CD4-positive, alpha-beta T cell treated with Interferon alpha-2 for 1 hour (primary cell): ENCODE data around the gene SYT4.
A peak's percentile ranks its signal among the peaks of the same experiment; 100 is the strongest.
"Not testable (repeated sequence)": the region's sequence is repeated elsewhere in the genome, so short reads cannot be mapped to it uniquely, and the experiment has no call there.

Experiments used
- DNase-seq, 2 donors: peaks; one replicate each; pipeline ENCODE4 v3.0.0-alpha.2; 2020 to 2022

Gene SYT4

GRCh38 chr18:43277164-43277600, at the start of gene SYT4:
Gene SYT4, minus strand, starts transcription at chr18:43277490. Its CDS starts 209 bp downstream, at chr18:43277281.
- no peak for DNase-seq

GRCh38 chr18:43322132-43322531, 44.8 kb upstream of the SYT4 start:
- no peak for DNase-seq

GRCh38 chr18:43314941-43315340, 37.7 kb upstream of the SYT4 start:
- no peak for DNase-seq

GRCh38 chr18:43312891-43313290, 35.6 kb upstream of the SYT4 start:
- DNase-seq, result no peak

GRCh38 chr18:43310239-43310638, 32.9 kb upstream of the SYT4 start:
- no peak for DNase-seq

- DNase-seq, result no peak
Measured at GRCh38 chr18:43303376-43303775, 26.1 kb upstream of the SYT4 start.

- DNase-seq, result not testable (repeated sequence)
Measured at GRCh38 chr18:43286187-43286586, 8.9 kb upstream of the SYT4 start.

GRCh38 chr18:43283299-43283698, 6.0 kb upstream of the SYT4 start:
- no peak for DNase-seq

GRCh38 chr18:43279015-43279744, 1.9 kb upstream of the SYT4 start:
- DNase-seq, result no peak

GRCh38 chr18:43278355-43278754, 1.1 kb upstream of the SYT4 start:
- no peak for DNase-seq

GRCh38 chr18:43276491-43276890, 799 bp downstream of the SYT4 start:
- no peak for DNase-seq

- DNase-seq, result no peak
Measured at GRCh38 chr18:43275546-43275945, 1.7 kb downstream of the SYT4 start.

- DNase-seq, result no peak
Measured at GRCh38 chr18:43274526-43274925, 2.8 kb downstream of the SYT4 start.

GRCh38 chr18:43271593-43272432, 5.5 kb downstream of the SYT4 start:
- peak in 1 of 2 donors; percentile 42 for DNase-seq

- no peak for DNase-seq
Measured at GRCh38 chr18:43267818-43268217, 9.5 kb downstream of the SYT4 start.

GRCh38 chr18:43265465-43265864, 11.8 kb downstream of the SYT4 start:
- no peak for DNase-seq

GRCh38 chr18:43248610-43249249, 28.6 kb downstream of the SYT4 start:
- DNase-seq, result no peak

GRCh38 chr18:43247944-43248343, 29.3 kb downstream of the SYT4 start:
- no peak for DNase-seq

- DNase-seq, result no peak
Measured at GRCh38 chr18:43238429-43238828, 38.9 kb downstream of the SYT4 start.

- no peak for DNase-seq
Measured at GRCh38 chr18:43236921-43237320, 40.4 kb downstream of the SYT4 start.

- DNase-seq, result no peak
Measured at GRCh38 chr18:43234889-43235288, 42.4 kb downstream of the SYT4 start.

- no peak for DNase-seq
Measured at GRCh38 chr18:43222501-43222900, 54.8 kb downstream of the SYT4 start.

GRCh38 chr18:43220691-43221090, 56.6 kb downstream of the SYT4 start:
- DNase-seq, result no peak
